ENCODE data around the gene FSTL3.

GRCh38 chr19:661427-662196 lies 14.6 kb upstream of the FSTL3 start:
- TF ChIP-seq EZH2 (IDR thresholded peaks at IDR 0.05) = no peak
- no peak for TF ChIP-seq POLR2AphosphoS5 (IDR thresholded peaks at IDR 0.05; ENCODE audit: borderline replicate concordance, low read depth, low read length)
